Hypothalamus (tissue), 51 donors: ENCODE measurements around the gene SP2.

Experiments used
- DNase-seq, 51 donors: peaks; one replicate each; lab custom pipeline; 2025; lab: John Stamatoyannopoulos, UW

The SP2 gene

GRCh38 chr17:47967607-47968252, 71.7 kb downstream of the SP2 start:
- no peak for DNase-seq

- DNase-seq: no peak
These were observed 72.8 kb downstream of the SP2 start for GRCh38 chr17:47968836-47969235.

DNA sequence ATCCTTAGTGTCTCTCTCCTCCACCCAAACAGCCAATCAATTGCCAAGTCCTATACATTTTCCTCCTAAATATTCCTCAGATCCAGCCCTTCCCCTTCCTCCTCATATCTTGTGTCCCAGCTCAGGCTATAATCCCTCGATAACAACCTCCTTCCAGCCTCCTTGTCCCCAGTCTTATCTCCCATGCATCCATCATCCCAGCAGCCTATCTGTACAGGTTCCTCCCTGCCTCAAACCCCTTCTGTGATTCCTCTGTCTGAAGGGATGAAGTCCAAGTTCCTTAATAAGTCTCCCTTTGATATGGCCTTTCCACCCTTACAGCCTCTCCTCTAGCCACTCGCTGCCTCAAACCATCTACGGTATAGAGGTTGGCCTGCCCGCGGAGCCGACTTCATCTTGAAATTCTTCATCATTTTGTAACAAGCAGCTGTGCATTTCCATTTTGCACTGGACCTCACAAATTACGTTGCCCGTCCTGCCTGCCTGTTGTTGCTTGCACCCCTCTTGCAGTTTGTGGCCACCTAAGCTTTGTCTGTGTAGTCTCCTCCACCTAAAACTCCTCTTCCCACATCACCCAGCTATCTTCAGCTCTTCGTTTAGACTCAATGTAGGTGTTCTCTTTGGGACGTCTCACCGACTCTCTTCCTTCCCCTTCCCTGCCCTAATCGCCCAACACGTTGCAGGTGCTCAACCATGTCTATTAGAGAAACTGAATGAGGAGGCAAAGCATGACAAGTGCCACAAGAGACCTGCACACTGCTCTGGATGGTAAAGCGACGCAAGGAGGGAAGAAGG, 74.1 kb downstream of the SP2 start:
- peak in 1 of 51 donors; percentile 4 for DNase-seq

DNA sequence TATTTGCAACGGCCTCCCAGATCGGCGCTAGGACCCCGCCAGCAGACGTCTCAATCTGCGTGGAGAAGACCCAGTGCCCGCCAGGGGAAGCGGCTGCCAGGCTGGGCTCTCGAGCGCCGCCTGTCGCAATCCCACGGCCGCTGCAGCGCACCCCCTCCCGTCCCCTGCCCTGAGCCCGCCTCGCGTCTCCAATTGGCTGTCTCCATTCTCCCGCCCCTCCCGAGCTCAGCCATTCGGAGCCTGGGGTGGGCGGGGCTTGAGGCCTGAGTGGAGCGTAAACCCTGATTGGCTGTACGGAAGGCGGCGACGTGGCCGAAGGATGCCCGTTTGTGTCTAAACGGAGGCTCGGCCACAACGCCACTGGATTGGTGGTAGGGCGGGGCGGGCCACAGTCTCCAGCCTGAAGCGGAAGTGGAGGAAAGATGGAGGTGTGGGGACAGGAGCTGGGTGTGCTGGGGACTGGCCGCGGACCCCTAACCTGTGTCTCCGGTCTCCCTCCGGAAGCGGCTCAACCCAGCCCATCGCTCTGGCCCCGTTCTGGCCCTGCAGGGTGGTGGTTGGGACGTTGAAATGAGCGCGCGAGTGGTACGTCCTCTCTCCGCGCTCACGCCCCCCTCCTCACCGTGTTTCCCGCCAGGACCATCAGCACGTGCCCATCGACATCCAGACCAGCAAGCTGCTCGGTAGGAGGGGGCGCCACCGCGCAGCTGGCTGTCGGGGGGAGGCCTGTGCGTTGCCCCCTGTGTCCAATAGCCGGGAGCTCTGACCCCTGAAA, 74.9 kb downstream of the SP2 start, which contains the start of gene CDK5RAP3:
Gene CDK5RAP3, plus strand, starts transcription at position 389 of the 775 bp plus-strand sequence. Its CDS starts 34 bp downstream, at position 423.
- peak; percentile 79 to 100 (median 99) for DNase-seq

DNA sequence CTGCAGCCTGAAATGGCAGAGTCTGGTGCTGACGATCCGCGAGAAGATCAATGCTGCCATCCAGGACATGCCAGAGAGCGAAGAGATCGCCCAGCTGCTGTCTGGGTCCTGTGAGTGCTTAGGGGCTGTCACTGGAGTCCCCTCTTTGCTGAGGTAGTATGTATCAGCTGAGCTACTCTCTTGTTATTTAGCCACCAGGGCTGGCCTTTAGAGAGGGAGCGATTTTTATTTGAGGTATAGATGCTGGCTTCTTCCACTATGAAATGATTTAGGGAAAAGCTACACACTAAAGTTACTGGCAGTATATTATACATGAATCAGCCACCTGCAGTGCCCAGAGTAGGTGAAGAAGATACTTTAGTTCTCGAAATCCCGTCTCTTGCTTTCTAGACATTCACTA, 77.5 kb downstream of the SP2 start:
- no peak for DNase-seq

DNA sequence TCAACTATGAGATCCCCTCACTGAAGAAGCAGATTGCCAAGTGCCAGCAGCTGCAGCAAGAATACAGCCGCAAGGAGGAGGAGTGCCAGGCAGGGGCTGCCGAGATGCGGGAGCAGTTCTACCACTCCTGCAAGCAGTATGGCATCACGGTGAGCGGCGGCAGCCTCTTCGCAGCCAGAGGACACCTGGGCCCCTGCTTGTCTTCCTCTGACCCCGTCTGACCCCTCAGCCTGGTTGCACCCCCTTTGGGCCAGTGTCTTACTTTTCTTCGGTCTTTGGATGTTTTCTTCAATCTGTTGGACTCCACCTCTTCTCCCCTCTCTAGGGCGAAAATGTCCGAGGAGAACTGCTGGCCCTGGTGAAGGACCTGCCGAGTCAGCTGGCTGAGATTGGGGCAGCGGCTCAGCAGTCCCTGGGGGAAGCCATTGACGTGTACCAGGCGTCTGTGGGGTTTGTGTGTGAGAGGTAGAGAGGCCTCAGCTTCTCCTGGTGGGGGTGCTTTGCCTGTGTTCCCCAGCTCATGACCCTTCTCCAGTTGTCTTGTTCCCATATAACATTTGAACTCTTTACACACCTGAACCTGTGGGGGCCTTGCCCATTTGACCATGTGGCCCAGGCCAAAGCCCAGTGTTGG, 79.3 kb downstream of the SP2 start:
- no peak for DNase-seq

GRCh38 chr17:47975823-47976205, 79.8 kb downstream of the SP2 start:
- no peak for DNase-seq

DNA sequence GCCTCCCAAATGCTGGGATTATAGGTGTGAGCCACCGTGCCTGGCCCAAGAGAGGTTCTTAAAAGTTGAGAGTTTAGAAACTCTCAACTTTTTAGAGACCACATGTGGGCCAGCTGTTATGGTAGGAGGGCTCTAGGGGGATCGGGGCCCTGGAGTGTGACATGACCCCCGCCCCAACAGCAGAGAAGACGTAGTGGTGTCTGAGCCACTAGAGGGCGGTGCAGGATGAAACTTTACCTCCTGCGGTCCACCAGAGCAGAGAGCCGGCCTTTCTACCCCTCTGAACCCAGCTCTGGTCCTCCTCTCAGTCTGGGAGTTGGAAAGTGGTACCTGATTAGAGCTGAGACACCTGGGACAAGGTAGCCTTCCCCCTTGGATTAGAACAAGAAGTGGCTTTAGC, 82.3 kb downstream of the SP2 start:
- DNase-seq: peak in 33 of 51 donors; percentile 4 to 66 (median 27)
